Activated naive CD8-positive, alpha-beta T cell treated with anti-CD3 and anti-CD28 coated beads, Interleukin-2, amount 50 U/mL, for 16 hours (primary cell): Measurements from ENCODE around the gene CEP19.

ENCODE experiments used
- DNase-seq: peaks from one replicate; pipeline ENCODE4 v3.0.0-alpha.2; 2020; ENCODE audit warnings: low read depth, low spot score

The CEP19 gene

DNA sequence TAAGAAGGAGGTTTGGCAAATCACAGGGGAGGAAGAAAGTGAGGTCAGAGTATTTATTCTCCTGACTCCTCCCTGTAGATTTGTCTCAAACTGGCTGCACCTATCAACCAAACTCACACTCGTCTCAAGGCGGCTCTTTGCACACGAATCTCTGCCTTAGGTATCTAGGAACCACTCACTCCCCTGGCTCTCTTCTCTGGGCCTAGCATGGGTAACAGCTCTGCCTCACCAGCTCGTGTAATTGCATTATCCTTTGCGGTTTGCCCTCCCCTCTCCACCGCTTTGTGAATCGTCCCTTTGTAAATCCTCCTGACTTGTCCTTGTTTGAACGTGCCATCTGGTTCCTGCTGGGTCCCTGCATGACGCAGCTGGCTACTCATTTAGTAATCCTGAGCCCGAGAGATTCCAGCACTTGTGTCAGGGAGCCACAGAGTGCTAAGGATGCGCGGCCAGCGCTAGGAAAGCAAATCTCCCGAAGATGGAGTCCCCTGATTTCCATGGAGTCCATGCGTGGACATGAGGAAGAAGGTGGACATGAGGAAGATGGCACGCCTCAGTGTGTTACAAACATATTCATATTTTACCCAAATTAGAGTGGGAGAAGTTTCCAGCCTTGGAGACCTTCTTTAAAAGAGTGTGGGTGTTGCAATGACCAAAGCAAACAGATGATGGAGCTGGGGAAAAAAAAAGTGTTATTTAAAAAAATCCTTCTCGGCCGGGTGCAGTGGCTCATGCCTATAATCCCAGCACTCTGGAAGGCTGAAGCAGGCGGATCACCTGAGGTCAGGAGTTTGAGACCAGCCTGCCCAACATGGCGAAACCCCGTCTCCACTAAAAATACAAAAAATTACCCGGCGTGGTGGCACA is 45.8 kb downstream of the CEP19 start:
- no peak for DNase-seq

- no peak for DNase-seq
Measured at GRCh38 chr3:196662711-196663571, 49.1 kb downstream of the CEP19 start.

DNA sequence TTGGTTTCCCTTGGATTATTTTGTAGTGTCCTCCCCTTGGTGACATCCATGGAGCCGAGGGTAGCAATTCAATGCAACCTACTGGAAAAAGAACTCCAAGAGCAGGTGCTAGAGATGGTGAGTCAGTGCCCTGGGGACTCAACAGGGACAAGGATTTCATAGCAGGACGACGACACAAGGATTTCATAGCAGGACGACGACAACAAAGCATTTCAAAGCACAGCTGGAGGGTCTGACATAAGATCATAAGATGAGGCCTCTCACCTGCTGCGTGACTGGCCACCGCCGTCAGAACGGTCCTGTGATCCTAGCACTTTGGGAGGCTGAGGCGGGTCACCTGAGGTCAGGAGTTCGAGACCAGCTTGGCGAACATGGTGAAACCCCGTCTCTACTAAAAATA is 50.0 kb downstream of the CEP19 start:
- no peak for DNase-seq

GRCh38 chr3:196661400-196661799 is 50.6 kb downstream of the CEP19 start:
- no peak for DNase-seq

DNA sequence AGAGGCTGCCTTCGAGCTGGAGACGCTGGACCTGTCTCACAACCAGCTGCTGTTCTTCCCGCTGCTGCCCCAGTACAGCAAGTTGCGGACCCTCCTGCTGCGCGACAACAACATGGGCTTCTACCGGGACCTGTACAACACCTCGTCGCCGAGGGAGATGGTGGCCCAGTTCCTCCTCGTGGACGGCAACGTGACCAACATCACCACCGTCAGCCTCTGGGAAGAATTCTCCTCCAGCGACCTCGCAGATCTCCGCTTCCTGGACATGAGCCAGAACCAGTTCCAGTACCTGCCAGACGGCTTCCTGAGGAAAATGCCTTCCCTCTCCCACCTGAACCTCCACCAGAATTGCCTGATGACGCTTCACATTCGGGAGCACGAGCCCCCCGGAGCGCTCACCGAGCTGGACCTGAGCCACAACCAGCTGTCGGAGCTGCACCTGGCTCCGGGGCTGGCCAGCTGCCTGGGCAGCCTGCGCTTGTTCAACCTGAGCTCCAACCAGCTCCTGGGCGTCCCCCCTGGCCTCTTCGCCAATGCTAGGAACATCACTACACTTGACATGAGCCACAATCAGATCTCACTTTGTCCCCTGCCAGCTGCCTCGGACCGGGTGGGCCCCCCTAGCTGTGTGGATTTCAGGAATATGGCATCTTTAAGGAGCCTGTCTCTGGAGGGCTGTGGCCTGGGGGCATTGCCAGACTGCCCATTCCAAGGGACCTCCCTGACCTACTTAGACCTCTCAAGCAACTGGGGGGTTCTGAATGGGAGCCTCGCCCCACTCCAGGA is 51.5 kb downstream of the CEP19 start:
- DNase-seq, result no peak

DNA sequence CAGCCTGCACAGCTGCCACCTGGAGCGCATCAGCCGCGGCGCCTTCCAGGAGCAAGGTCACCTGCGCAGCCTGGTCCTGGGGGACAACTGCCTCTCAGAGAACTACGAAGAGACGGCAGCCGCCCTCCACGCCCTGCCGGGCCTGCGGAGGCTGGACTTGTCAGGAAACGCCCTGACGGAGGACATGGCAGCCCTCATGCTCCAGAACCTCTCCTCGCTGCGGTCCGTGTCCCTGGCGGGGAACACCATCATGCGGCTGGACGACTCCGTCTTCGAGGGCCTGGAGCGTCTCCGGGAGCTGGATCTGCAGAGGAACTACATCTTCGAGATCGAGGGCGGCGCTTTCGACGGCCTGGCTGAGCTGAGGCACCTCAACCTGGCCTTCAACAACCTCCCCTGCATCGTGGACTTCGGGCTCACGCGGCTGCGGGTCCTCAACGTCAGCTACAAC is 52.1 kb downstream of the CEP19 start:
- DNase-seq, result no peak
